ENCODE results near the gene ELK4.
A peak's percentile ranks its signal among the peaks of the same experiment; 100 is the strongest.

ELK4 gene

DNA sequence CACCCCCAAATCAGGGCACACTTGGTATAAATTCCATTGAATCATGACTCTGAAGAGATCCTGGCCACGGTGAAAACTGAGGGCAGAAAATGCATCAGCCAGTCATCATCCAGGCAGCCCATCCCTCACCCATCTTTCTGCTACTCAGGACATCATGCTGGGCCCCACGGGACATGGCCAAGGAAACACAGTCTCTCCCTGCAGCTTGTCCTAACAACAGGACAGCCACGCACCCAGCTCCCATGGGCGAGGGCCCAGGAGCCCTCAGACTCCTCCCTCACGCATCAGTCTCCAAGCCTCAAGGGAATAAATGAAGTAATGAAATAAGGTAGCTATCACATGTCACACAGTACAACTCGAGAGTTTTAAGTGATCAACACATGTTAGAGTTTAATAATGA lies 37.8 kb downstream of the ELK4 start:
- Histone ChIP-seq H3K36me3 (ENCODE audit: insufficient read depth, low read length) (peaks cover 9% of the 10 kb centered on the region; the same call in 1 of the 2 replicates), H3K79me2 (ENCODE audit: insufficient read depth, low read length) (no peaks in the 10 kb centered on the region), H3F3A (ENCODE audit: low read depth) (no peaks in the 10 kb centered on the region), H3K4me1 (ENCODE audit: insufficient read depth, low read length, poor library complexity, severe bottlenecking) (peaks cover 12% of the 10 kb centered on the region), H3K9ac (ENCODE audit: low read depth, low read length, poor library complexity, severe bottlenecking) (peak overlapping the region; percentile 8), H3K9me2 (replicated peaks; ENCODE audit: low read depth, low read length) (no peaks in the 10 kb centered on the region), H3K9me3 (ENCODE audit: insufficient read depth, low read depth, low read length) (no peaks in the 10 kb centered on the region), H3K27me3 (ENCODE audit: insufficient read depth, low read length, poor library complexity, severe bottlenecking) (no peaks in the 10 kb centered on the region), H3K4me3 (ENCODE audit: low read length, poor library complexity, severe bottlenecking) (no peak overlapping the region), H2AFZ (ENCODE audit: low read length) (no peak overlapping the region), H4K20me1 (ENCODE audit: insufficient read depth, low read length, poor library complexity, severe bottlenecking) (no peaks in the 10 kb centered on the region), H3K4me2 (ENCODE audit: low read depth, low read length, poor library complexity, severe bottlenecking) (no peak overlapping the region)
- TF ChIP-seq, protein P1, sequence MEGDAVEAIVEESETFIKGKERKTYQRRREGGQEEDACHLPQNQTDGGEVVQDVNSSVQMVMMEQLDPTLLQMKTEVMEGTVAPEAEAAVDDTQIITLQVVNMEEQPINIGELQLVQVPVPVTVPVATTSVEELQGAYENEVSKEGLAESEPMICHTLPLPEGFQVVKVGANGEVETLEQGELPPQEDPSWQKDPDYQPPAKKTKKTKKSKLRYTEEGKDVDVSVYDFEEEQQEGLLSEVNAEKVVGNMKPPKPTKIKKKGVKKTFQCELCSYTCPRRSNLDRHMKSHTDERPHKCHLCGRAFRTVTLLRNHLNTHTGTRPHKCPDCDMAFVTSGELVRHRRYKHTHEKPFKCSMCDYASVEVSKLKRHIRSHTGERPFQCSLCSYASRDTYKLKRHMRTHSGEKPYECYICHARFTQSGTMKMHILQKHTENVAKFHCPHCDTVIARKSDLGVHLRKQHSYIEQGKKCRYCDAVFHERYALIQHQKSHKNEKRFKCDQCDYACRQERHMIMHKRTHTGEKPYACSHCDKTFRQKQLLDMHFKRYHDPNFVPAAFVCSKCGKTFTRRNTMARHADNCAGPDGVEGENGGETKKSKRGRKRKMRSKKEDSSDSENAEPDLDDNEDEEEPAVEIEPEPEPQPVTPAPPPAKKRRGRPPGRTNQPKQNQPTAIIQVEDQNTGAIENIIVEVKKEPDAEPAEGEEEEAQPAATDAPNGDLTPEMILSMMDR (conservative IDR thresholded peaks at IDR 0.05; ENCODE audit: low read length): no peak
- no peak for TF ChIP-seq EZH2phosphoT487 (IDR thresholded peaks at IDR 0.05; ENCODE audit: borderline replicate concordance)

DNA sequence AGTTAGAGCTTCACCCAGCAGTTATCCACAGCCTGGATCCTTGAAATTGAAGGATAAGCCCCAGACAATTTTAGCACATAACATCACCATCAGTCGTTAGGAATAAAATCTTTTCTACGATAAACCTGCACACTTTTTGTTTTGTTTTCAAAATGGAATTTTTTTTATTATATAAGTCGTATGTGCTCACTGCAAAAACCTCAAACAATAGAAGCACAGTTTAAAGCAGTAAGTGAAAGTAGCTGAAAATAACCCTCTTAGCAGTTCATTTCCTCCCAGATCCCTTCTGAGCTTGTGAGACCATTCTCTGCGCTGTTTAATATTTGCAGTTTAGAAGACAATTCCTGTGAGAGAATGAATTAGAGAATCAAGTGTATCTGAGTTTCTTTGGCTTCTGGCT lies 38.3 kb downstream of the ELK4 start:
- H3K4me3 ChIP-seq (ENCODE audit: low read length, poor library complexity, severe bottlenecking): no peak overlapping the region

DNA sequence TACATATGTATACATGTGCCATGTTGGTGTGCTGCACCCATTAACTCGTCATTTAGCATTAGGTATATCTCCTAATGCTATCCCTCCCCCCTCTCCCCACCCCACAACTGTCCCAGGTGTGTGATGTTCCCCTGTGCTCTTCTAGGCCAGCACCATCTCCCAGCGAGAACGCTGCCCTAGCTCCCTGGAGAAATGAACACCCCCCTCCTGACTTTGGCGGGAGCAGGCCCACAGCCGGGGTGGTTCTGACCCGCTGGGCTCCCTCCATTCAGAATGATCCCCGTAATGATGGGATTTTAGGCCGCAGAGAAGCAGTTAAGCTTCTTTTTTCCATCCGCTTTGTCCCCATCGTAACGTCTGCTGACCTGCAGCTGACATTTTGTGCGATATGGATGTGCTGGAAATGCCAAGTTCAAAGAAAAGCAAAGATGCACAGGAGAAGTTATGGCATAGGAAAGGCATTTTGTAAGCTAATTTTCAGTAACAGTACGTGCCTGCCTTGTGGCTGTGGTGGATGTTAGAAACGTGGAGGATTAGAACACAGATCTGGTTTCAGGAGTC lies 39.3 kb downstream of the ELK4 start:
- no peaks in the 10 kb centered on the region for H3K27me3 ChIP-seq (ENCODE audit: insufficient read depth, low read length, poor library complexity, severe bottlenecking)
- H3F3A ChIP-seq (ENCODE audit: low read depth): no peaks in the 10 kb centered on the region
- H3K4me3 ChIP-seq (ENCODE audit: low read length, poor library complexity, severe bottlenecking): peak overlapping the region; percentile 73
- H3K79me2 ChIP-seq (ENCODE audit: insufficient read depth, low read length): no peaks in the 10 kb centered on the region
- no peaks in the 10 kb centered on the region for H3K9me2 ChIP-seq (replicated peaks; ENCODE audit: low read depth, low read length)
- peaks cover 12% of the 10 kb centered on the region for H3K4me1 ChIP-seq (ENCODE audit: insufficient read depth, low read length, poor library complexity, severe bottlenecking)
- no peak for TF ChIP-seq EZH2phosphoT487 (IDR thresholded peaks at IDR 0.05; ENCODE audit: borderline replicate concordance)
- TF ChIP-seq, protein P1 (conservative IDR thresholded peaks at IDR 0.05; ENCODE audit: low read length): no peak
- H3K4me2 ChIP-seq (ENCODE audit: low read depth, low read length, poor library complexity, severe bottlenecking): peak overlapping the region; percentile 47
- no peak overlapping the region for H2AFZ ChIP-seq (ENCODE audit: low read length)
- H3K9me3 ChIP-seq (ENCODE audit: insufficient read depth, low read depth, low read length): no peaks in the 10 kb centered on the region
- H3K36me3 ChIP-seq (ENCODE audit: insufficient read depth, low read length): peaks cover under 1% of the 10 kb centered on the region; the same call in 1 of the 2 replicates
- H3K9ac ChIP-seq (ENCODE audit: low read depth, low read length, poor library complexity, severe bottlenecking): peak overlapping the region; percentile 59
- H4K20me1 ChIP-seq (ENCODE audit: insufficient read depth, low read length, poor library complexity, severe bottlenecking): no peaks in the 10 kb centered on the region

More for the DNA sequence above, 38.3 kb downstream of the ELK4 start:
- Histone ChIP-seq H3K79me2 (ENCODE audit: insufficient read depth, low read length) (no peaks in the 10 kb centered on the region), H4K20me1 (ENCODE audit: insufficient read depth, low read length, poor library complexity, severe bottlenecking) (no peaks in the 10 kb centered on the region), H3K27me3 (ENCODE audit: insufficient read depth, low read length, poor library complexity, severe bottlenecking) (no peaks in the 10 kb centered on the region), H3K9me2 (replicated peaks; ENCODE audit: low read depth, low read length) (no peaks in the 10 kb centered on the region), H3K4me1 (ENCODE audit: insufficient read depth, low read length, poor library complexity, severe bottlenecking) (peaks cover 12% of the 10 kb centered on the region), H3K4me2 (ENCODE audit: low read depth, low read length, poor library complexity, severe bottlenecking) (no peak overlapping the region), H3K9me3 (ENCODE audit: insufficient read depth, low read depth, low read length) (no peaks in the 10 kb centered on the region), H3F3A (ENCODE audit: low read depth) (no peaks in the 10 kb centered on the region), H2AFZ (ENCODE audit: low read length) (no peak overlapping the region), H3K9ac (ENCODE audit: low read depth, low read length, poor library complexity, severe bottlenecking) (peak overlapping the region; percentile 8), H3K36me3 (ENCODE audit: insufficient read depth, low read length) (peaks cover 6% of the 10 kb centered on the region; the same call in 1 of the 2 replicates)
- TF ChIP-seq, protein P1 (conservative IDR thresholded peaks at IDR 0.05; ENCODE audit: low read length): no peak
- TF ChIP-seq EZH2phosphoT487 (IDR thresholded peaks at IDR 0.05; ENCODE audit: borderline replicate concordance): no peak
